Choroid plexus epithelial cell (primary cell): Measurements from ENCODE around the gene TESMIN.
A peak's percentile ranks its signal among the peaks of the same experiment; 100 is the strongest.

Experiments
- DNase-seq: peaks from one replicate; pipeline ENCODE4 v3.0.0-alpha.2; 2010; ENCODE audit warnings: low read depth
- H3K4me3 ChIP-seq: 2 replicates; pipeline ENCODE4 v1.5.1; 2011; ENCODE audit warnings: low read depth, mild to moderate bottlenecking, control low read depth, low read length, moderate library complexity
- CTCF ChIP-seq: conservative IDR thresholded peaks from 2 replicates; pipeline ENCODE4 v1.5.1; 2011; ENCODE audit warnings: low read depth, mild to moderate bottlenecking, control low read depth, inconsistent platforms, low read length, moderate library complexity

Gene TESMIN

GRCh38 chr11:68678031-68678441 is 73.3 kb downstream of the TESMIN start:
- no peak for DNase-seq
- H3K4me3 ChIP-seq = no peak overlapping the region
- TF ChIP-seq CTCF = no peak

- DNase-seq = peak; percentile 47
- no peak for TF ChIP-seq CTCF
- H3K4me3 ChIP-seq = no peak overlapping the region
These were observed 73.9 kb downstream of the TESMIN start for GRCh38 chr11:68677432-68677831.

- no peak overlapping the region for H3K4me3 ChIP-seq
- DNase-seq = no peak
- TF ChIP-seq CTCF = no peak
These were observed 76.9 kb downstream of the TESMIN start for GRCh38 chr11:68674461-68674860.

- H3K4me3 ChIP-seq = no peak overlapping the region
- DNase-seq = no peak
- no peak for TF ChIP-seq CTCF
These were observed 77.3 kb downstream of the TESMIN start for GRCh38 chr11:68673991-68674390.

- DNase-seq = peak; percentile 19
- TF ChIP-seq CTCF = no peak
- no peak overlapping the region for H3K4me3 ChIP-seq
These were observed 77.9 kb downstream of the TESMIN start for GRCh38 chr11:68673306-68673945.

- TF ChIP-seq CTCF = no peak
- no peak overlapping the region for H3K4me3 ChIP-seq
- no peak for DNase-seq
These were observed 80.9 kb downstream of the TESMIN start for GRCh38 chr11:68670208-68670992.
